Measurements from ENCODE around the gene TMEM165. TPM values are rescaled to one million over a fixed set of nuclear protein-coding genes. Genes with fewer than 3 reads are reported as not detected.

TMEM165 gene
- total RNA-seq, 4 donors from 2014 or later = 175 to 226 (median 189) TPM

DNA sequence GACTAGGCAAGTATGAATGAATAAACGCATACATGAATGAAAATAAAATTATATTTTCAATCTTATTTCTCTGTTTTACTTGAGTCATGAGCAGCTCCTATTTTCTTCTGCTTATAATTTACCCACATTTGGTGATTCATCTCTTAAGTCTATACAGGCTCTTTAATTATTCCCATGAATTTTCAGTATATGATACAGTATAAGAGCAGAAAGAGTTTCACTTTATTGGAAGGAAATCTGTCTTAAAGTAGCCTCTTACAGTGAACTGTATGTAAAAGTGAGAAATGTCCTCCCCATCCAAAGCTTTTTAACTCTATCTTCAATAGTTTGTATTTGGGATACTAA is 50.8 kb downstream of the TMEM165 start:
- 95 to 99% methylated on average over 1 of the region's 1 CpG for WGBS, 2 donors
- Histone ChIP-seq H3K4me3 (replicated peaks in 1 of 3) (no peak overlapping the region), H3K36me3 (peaks cover 0 to 10% of the 10 kb centered on the region in 2 donors), H3K27ac (no peak overlapping the region), H3K27me3 (no peaks in the 10 kb centered on the region), H3K9me3 (no peaks in the 10 kb centered on the region), H3K4me1 (no peaks in the 10 kb centered on the region)
- intact Hi-C loops (cut with DNase I) = loop anchor here (10.0 kb wide), 1 partner anchor 288 kb away; no protein-coding TSS in a partner anchor
- TF ChIP-seq, protein P1, sequence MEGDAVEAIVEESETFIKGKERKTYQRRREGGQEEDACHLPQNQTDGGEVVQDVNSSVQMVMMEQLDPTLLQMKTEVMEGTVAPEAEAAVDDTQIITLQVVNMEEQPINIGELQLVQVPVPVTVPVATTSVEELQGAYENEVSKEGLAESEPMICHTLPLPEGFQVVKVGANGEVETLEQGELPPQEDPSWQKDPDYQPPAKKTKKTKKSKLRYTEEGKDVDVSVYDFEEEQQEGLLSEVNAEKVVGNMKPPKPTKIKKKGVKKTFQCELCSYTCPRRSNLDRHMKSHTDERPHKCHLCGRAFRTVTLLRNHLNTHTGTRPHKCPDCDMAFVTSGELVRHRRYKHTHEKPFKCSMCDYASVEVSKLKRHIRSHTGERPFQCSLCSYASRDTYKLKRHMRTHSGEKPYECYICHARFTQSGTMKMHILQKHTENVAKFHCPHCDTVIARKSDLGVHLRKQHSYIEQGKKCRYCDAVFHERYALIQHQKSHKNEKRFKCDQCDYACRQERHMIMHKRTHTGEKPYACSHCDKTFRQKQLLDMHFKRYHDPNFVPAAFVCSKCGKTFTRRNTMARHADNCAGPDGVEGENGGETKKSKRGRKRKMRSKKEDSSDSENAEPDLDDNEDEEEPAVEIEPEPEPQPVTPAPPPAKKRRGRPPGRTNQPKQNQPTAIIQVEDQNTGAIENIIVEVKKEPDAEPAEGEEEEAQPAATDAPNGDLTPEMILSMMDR (IDR thresholded peaks at IDR 0.05) = no peak
- no peak for TF ChIP-seq POLR2A (IDR thresholded peaks at IDR 0.05)
- DNase-seq = no peak

DNA sequence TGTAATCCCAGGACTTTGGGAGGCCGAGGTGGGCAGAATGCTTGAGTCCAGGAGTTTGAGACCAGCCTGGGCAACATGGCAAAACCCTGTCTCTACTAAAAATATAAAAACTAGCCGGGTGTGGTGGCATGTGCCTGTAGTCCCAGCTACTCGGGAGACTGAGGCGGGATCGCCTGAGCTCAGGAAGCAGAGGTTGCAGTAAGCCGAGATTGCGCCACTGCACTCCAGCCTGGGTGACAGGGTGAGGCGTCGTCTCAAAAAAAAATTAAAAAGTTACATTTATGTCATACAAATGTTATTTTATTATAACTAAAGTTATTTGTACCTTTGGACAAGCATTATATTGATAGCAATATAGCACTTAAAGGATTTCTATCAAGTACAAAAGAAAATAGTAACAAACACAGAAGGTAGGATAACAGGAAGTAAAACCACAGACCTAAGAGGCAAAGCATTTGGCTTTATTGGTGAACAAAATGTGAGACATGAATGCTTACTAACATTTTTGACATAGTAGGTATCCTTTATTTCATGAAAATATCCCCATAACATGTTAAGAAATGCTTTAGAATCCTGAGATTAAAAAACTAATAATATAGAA is 51.5 kb downstream of the TMEM165 start:
- Histone ChIP-seq H3K27ac (no peak overlapping the region), H3K4me3 (replicated peaks in 1 of 3) (no peak overlapping the region), H3K9me3 (no peaks in the 10 kb centered on the region), H3K27me3 (no peaks in the 10 kb centered on the region), H3K36me3 (peaks cover 4 to 8% of the 10 kb centered on the region in 2 donors), H3K4me1 (no peaks in the 10 kb centered on the region)
- WGBS, 2 donors = 86 to 95% methylated on average over 9 of the region's 9 CpGs
- TF ChIP-seq, protein P1 (IDR thresholded peaks at IDR 0.05) = no peak
- no peak for DNase-seq
- intact Hi-C loops (cut with DNase I) = loop anchor here (10.0 kb wide), 1 partner anchor 288 kb away; no protein-coding TSS in a partner anchor

DNA sequence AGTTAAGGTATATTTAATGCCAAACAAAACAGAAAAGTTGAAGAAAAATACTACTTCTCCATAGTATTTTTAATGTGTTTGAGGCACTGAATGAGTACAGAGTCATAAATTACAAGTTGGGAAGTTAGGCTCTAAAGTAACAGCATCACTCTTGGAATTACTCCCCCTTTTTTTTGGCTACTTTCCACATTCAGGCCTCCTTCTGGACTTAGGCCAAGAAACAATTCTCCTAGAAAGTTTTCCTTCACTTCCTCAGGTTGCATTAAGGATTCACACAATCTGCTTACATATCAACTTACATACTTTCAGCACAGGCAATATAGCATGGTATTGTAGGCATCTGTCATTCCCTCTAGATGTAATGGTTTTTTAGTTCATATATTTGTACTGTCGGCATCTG is 52.1 kb downstream of the TMEM165 start:
- Histone ChIP-seq H3K36me3 (peaks cover 5% of the 10 kb centered on the region in 2 donors), H3K27me3 (no peaks in the 10 kb centered on the region), H3K4me1 (no peaks in the 10 kb centered on the region), H3K9me3 (no peaks in the 10 kb centered on the region), H3K27ac (no peak overlapping the region), H3K4me3 (replicated peaks in 1 of 3) (no peak overlapping the region)
- no peak for DNase-seq
- WGBS, 2 donors = 79 to 93% methylated on average over 1 of the region's 1 CpG
- TF ChIP-seq POLR2A (IDR thresholded peaks at IDR 0.05) = no peak
- intact Hi-C loops (cut with DNase I) = loop anchor here (10.0 kb wide), 1 partner anchor 287 kb away; no protein-coding TSS in a partner anchor

- peaks cover 5% of the 10 kb centered on the region in 2 donors for H3K36me3 ChIP-seq
- no peaks in the 10 kb centered on the region for H3K9me3 ChIP-seq
- intact Hi-C loops (cut with DNase I) = no loop called here
- no peak overlapping the region for H3K4me3 ChIP-seq (replicated peaks in 1 of 3)
- WGBS, 2 donors = 70 to 85% methylated on average over 8 of the region's 8 CpGs
- H3K27ac ChIP-seq = no peak overlapping the region
- no peaks in the 10 kb centered on the region for H3K4me1 ChIP-seq
- TF ChIP-seq, protein P1 (IDR thresholded peaks at IDR 0.05) = no peak
- no peak for TF ChIP-seq POLR2A (IDR thresholded peaks at IDR 0.05)
- no peak for DNase-seq
- no peaks in the 10 kb centered on the region for H3K27me3 ChIP-seq
Measured at GRCh38 chr4:55450566-55450965, 54.8 kb downstream of the TMEM165 start.

DNA sequence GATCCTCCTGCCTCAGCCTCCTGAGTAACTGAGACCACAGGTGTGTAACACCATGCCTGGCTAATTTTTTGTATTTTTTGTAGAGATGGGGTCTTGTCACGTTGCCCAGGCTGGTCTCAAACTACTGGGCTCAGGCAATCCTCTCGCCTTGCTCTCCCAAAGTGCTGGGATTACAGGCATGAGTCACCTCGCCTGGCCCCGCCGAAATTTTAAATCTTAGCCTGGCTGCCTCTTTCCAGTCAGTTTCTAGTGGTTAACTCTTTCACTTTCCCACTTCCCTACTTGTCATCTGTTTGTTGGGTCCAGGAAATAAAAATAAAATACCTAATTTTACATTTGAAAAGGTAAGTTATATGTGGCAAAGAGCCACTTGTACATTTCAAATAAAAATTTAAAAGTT is 62.4 kb downstream of the TMEM165 start:
- H3K27ac ChIP-seq = no peak overlapping the region
- TF ChIP-seq POLR2A (IDR thresholded peaks at IDR 0.05) = no peak
- TF ChIP-seq, protein P1 (IDR thresholded peaks at IDR 0.05) = no peak
- H3K9me3 ChIP-seq = no peaks in the 10 kb centered on the region
- no peaks in the 10 kb centered on the region for H3K4me1 ChIP-seq
- WGBS, 2 donors = 83 to 91% methylated on average over 5 of the region's 5 CpGs
- DNase-seq = no peak
- H3K27me3 ChIP-seq = no peaks in the 10 kb centered on the region
- peaks cover 0 to 8% of the 10 kb centered on the region in 2 donors for H3K36me3 ChIP-seq
- no peak overlapping the region for H3K4me3 ChIP-seq (replicated peaks in 1 of 3)
- intact Hi-C loops (cut with DNase I) = no loop called here
